Measurements from ENCODE around the gene ADAMTSL4.
"Not testable (repeated sequence)": the region's sequence is repeated elsewhere in the genome, so short reads cannot be mapped to it uniquely, and the experiment has no call there.

Gene ADAMTSL4

DNA sequence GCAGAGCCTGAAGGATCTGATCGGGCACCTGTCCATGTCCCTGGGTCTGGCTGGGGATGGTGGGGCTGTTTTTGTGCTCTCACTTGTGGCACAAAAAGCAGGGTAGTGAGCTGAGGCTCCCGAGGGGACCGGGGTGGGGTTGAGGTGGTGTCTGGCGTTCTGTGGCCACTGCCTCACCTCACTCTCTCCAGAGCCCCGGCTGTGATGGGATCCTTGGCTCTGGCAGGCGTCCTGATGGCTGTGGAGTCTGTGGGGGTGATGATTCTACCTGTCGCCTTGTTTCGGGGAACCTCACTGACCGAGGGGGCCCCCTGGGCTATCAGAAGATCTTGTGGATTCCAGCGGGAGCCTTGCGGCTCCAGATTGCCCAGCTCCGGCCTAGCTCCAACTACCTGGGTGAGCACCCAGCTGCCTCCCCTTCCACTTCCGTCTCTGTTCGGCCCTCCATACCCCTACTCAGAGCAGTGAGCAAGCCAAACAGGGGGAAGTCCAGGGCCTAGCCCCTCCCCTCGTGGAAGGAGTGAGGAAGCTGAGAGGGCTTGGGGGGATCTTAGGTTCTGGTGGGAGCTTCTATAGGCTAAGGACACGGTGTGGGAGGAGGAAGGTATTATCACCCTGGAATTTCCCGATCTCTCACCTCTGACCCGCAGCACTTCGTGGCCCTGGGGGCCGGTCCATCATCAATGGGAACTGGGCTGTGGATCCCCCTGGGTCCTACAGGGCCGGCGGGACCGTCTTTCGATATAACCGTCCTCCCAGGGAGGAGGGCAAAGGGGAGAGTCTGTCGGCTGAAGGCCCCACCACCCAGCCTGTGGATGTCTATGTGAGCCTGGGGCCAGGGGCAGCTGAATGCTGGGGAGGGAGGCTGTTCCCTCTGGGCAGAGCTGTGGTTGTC lies 7.0 kb downstream of the ADAMTSL4 start:
- no peak for FAIRE-seq

DNA sequence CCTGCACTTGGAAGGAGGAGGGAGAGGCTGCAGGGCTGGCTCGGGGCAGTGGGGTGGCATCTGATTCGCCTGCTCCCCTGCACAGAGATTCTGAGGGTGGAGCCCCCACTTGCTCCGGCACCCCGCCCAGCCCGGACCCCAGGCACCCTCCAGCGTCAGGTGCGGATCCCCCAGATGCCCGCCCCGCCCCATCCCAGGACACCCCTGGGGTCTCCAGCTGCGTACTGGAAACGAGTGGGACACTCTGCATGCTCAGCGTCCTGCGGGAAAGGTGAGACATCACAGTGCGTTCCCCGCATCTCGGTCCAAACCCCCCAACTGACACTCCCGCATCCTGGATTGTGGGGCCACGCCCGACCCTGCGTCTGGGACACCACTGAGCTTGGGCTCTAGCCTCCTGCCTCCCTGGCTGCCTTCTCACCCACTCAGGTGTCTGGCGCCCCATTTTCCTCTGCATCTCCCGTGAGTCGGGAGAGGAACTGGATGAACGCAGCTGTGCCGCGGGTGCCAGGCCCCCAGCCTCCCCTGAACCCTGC lies 7.9 kb downstream of the ADAMTSL4 start:
- FAIRE-seq, result no peak

DNA sequence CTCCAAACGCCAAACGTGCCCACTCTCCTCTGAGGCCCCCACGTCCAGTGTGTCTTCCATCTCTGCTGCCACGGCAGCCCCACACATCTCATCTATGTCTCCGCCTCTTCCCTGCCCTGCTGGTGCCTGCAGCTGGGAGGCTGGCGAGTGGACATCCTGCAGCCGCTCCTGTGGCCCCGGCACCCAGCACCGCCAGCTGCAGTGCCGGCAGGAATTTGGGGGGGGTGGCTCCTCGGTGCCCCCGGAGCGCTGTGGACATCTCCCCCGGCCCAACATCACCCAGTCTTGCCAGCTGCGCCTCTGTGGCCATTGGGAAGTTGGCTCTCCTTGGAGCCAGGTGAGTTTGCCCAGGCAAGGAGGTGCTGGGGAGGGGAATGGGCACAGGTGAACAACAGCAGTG lies 8.6 kb downstream of the ADAMTSL4 start:
- FAIRE-seq, result no peak

DNA sequence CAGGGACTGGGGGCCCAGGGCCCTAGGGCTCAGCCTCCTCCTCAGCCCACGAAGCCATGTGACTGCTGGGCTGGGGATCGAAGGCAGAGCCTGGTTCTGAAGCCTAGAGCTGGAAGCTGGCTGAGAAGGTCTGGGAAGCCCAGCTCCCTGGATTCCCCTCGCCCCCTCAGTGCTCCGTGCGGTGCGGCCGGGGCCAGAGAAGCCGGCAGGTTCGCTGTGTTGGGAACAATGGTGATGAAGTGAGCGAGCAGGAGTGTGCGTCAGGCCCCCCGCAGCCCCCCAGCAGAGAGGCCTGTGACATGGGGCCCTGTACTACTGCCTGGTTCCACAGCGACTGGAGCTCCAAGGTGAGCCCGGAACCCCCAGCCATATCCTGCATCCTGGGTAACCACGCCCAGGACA lies 9.1 kb downstream of the ADAMTSL4 start:
- no peak for FAIRE-seq

DNA sequence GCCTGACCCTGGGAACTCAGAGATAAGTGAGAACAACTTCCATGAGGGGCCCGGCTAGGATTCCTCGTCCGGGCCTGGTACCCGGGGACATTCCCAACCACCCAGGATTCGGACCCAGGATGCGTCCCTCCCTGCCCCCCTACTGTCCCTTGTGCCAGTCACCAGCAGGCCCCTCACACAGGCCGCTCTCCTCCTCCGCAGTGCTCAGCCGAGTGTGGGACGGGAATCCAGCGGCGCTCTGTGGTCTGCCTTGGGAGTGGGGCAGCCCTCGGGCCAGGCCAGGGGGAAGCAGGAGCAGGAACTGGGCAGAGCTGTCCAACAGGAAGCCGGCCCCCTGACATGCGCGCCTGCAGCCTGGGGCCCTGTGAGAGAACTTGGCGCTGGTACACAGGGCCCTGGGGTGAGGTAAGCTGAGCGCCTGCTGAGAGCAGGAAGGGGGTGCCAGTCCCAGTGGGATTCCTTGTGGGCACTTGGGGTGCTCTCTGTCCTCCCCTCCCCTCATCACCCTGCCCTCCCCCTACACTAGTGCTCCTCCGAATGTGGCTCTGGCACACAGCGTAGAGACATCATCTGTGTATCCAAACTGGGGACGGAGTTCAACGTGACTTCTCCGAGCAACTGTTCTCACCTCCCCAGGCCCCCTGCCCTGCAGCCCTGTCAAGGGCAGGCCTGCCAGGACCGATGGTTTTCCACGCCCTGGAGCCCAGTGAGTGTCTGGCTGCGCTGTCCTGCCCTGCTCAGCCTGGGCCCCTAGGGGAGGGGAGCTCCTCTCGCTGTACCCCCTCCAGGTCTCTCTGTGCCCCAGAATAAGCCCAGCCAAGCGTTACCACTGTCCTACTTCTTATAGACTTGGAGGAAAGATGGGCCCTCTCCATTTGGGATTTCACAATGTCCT lies 9.8 kb downstream of the ADAMTSL4 start:
- FAIRE-seq, result no peak

DNA sequence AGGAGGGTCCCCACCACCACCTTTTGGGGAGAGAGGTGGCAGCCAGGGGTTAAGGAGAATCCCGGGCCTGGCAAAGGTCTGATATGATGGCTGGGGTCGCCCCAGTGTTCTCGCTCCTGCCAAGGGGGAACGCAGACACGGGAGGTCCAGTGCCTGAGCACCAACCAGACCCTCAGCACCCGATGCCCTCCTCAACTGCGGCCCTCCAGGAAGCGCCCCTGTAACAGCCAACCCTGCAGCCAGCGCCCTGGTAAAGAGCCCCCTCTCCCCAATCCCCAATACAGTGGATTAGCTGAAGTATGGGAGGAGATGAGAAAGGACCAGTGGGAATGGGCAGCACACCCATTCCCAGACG lies 10.4 kb downstream of the ADAMTSL4 start:
- no peak for FAIRE-seq

DNA sequence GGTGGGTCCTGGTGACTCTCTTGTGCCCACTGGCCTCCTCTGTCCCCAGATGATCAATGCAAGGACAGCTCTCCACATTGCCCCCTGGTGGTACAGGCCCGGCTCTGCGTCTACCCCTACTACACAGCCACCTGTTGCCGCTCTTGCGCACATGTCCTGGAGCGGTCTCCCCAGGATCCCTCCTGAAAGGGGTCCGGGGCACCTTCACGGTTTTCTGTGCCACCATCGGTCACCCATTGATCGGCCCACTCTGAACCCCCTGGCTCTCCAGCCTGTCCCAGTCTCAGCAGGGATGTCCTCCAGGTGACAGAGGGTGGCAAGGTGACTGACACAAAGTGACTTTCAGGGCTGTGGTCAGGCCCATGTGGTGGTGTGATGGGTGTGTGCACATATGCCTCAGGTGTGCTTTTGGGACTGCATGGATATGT lies 10.8 kb downstream of the ADAMTSL4 start:
- FAIRE-seq, result no peak

DNA sequence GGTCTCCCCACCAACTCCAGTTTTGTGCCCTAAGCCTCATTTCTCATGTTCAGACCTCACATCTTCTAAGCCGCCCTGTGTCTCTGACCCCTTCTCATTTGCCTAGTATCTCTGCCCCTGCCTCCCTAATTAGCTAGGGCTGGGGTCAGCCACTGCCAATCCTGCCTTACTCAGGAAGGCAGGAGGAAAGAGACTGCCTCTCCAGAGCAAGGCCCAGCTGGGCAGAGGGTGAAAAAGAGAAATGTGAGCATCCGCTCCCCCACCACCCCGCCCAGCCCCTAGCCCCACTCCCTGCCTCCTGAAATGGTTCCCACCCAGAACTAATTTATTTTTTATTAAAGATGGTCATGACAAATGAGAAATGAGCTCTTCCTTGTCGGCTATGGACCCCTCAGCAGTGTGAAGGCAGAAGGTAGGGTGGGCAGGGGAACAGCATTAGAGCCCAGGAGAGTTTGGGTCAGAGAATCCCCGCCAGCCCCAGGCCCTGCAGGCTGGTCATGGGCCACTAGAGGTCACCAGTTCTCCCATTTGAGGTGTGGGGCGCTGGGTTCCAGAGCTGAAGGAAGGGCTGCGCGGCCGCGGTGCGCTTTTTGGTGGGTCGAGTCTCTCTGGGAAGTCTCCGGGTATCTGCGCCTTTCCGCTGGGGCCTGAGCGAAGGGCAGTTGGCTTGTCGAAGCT lies 11.5 kb downstream of the ADAMTSL4 start:
- no peak for FAIRE-seq

DNA sequence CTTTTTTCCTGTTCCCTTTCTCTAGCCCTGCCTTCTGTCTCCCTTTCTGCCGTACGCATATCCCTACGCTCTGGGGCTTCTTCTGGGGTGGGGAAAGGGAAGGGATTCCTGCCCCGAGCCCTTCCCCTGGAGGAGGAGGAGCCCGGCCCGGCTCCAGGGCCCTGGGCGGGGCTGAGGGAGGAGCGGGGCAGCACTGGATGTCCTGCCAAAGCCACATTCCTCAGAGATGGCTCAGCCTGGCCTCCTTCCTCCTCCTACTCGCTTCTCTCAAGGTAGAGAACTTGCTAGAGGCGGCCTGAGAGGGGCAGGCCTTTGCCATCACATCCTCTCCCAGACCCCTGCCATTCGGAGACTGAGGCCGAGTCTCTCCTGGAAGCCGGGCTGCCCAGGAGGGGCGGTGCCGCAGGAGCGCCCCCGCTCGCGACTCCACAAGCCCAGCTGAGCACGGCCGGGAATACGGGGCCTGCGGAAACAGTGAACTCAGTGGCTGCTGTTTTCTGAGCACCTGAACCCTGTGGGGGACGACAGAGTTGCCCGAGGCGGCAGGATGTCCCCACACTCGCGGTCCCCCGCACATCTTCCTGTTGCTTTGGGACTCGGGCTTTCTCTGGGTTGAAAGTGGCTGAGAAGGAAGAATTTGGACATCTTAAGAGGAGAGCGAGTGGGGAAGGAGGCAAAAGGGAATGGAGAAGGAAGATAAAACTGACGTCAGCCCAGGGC lies 12.2 kb downstream of the ADAMTSL4 start:
- no peak for FAIRE-seq

DNA sequence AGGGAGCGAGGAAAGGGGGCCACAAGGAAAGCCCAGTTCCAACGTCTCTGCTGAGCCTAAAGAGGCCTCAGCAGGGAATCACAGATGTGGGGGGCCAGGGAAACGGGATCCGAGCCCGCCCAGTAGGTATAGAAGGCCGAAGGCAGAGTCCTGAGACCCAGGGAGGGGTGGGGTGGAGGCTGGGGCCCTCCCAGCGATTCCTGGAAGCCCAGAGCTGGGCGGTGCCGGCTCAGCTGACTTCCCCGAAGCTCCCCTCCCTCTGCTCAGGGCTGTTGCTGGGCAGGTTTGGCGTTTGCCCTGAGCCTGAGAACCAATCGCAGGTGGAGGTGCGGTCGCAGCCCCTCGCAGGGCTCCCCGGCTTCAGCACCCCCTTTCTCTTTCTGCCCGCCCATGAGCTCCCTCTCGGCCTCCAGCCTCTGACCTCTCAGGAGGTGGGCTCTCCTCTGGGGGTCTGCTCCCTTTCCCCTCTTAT lies 12.8 kb downstream of the ADAMTSL4 start:
- no peak for FAIRE-seq

DNA sequence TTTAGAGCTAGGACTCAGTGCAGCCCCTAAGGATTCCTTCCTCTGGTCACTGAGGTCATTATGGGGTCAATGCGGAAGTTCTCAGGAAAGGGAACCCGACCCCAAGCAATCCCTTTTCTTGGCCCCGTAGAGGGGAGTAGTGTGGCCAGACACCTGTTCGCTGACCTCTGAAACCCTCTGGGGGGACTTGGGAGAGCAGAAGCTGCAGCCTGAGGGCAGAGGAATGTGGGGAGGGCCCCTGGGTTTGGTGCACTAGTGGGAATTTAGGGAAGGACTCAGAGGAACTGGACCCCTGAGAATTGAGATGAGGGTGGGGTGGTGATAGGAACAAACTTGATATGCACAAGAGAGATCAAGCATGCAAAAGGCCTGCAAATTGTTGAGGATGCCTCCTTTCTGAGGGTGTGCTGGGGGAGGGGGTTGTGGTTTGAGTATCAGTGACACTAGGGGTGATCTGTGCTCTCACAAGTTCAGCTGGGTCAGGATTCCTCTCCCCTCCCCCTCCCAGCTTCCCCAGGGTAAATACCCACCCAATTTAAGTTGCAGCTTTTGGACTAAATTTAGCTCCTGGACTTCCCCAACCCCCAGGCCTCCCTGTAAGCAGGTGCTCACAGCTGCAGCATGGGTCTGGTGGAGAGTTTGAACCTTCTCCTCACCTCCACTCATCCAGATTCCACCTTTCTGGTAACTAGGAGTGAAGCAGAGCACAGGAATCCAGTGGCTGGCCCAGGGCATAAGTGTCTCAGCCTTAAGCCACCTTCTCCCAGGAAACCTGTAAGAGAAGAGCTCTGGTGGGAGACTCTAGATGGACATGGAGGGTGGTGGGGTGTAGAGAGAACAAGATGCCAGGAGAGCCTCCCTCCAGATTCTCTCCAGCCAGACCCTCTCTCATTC lies 13.5 kb downstream of the ADAMTSL4 start:
- FAIRE-seq, result no peak

DNA sequence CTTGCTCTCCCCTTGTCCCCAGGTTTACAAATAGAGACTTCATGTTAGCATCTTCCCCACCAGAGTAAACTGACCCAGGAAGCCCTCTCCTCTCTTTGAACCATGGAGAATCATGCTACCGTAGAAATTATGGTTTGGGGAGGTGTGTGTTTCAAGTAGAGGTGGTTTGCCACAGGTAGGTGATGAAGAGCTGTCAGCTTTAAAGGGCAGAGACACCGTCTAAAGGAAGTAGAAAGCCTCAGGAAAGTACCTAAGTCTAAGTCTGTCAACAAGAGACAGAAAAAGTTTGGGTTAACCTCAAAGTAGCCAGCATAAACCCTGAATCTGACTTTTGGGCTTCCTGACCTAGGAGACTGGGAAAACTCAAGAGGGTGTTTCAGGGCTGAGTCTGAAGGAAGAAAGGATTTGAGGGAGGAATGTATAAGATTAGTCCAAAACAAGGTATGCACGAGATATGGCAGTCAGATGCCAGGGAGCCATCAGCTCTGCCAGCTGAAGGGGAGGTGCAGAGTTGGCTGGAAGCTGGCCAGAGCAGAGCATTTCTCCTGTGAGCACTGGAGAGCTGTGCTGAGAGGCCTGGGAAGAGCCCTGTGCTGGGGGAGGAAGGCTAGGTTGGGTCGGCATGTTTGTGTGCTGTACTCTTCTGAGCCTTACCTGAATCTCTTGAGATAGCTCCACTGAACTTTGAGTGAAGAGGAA lies 14.3 kb downstream of the ADAMTSL4 start:
- FAIRE-seq, result no peak

DNA sequence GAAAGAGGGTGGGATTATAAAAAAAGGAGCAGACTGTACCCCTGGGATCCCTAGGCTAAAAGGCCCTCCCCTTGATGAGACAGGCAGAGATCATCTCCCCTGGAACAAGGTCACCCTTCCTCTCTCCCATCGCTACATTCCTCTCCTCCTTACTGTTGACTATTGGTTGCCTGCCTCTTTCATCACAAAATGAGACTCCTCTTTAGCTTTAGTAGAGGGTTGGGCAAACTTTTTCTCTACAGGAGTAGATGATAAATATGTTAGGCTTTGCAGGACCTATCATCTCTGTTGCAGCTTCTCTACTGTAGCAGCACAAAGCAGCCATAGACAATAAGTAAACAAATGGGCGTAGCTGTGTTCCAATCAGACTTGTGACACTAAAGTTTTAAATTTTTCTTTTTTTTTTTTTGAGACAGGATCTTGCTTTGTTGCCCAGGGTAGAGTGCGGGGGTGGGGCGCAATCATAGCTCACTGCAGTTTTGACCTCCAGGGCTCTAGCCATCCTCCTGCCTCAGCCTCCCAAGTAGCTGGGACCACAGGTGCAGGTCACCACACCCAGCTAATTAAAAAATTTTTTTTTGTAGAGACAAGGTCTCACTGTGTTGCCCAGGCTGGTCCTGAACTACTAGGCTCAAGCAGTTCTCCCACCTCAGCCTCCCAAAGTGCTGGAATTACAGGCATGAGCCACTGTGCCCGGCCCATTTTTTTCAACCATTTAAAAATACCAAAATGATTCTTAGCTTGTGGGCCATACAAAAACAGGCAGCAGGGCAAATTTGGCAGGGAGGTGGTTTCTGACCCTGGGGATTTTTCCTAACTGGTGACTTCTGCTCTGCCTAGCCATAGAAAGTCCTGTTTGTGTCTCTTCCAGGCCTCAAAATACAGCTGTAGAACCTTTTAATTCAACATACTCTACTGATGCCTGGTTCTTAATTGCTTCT lies 15.1 kb downstream of the ADAMTSL4 start:
- no peak for FAIRE-seq

DNA sequence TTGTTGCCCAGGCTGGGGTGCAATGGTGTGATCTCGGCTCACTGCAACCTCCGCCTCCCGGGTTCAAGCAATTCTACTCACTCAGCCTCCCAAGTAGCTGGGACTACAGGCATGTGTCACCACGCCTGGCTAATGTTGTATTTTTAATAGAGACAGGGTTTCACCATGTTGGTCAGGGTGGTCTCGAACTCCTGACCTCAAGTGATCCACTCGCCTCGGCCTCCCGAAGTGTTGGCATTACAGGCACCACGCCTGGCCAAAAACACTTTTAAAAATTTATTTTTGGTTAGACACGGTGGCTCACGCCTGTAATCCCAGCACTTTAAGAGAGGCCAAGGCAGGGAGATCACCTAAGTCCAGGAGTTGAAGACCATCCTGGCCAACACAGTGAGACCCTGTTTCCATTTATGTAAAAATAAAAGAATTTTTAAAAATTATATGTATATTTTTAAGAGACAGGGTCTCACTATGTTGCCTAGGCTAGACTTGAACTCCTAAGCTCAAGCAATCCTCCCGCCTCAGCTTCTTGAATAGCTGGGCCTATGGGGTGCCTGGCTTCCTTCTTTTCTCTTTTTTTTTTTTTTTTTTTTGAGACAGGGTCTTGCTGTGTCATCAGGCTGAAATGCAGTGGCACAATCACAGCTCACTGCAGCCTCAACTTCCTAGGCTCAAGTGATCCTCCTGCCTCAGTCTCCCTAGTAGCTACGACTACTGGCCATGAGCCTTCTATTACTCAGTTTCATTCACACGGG lies 16.2 kb downstream of the ADAMTSL4 start:
- FAIRE-seq, result not testable (repeated sequence)

DNA sequence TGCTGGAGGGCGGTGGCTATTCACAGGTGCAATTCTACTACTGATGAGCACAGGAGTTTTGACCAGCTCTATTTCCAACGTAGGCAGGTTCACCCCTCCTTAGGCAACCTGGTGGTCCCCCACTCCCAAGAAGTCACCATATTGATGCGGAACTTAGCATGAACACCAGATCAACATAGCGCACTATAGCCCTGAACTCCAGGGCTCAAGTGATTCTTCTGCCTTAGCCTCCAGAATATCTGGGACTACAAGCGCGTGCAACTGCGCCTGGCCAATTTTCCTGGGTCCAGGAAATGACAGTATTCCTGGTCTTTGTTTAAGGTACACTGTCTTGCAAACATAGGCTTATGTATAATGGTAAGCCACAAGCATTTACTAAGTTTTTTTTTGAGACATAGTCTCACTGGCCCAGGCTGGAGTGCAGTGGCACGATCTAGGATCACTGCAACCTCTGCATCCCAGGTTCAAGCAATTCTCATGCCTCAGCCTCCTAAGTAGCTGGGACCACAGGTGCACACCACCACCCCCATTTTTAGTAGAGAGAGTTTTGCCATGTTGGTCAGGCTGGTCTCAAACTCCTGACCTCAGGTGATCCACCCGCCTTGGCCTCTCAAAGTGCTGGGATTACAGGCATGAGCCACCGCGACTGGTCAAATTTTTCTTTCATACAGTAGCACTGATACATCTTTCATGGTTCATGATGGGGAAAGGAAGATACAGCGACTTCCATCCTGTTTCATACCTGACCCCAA lies 17.6 kb downstream of the ADAMTSL4 start:
- FAIRE-seq, result no peak

DNA sequence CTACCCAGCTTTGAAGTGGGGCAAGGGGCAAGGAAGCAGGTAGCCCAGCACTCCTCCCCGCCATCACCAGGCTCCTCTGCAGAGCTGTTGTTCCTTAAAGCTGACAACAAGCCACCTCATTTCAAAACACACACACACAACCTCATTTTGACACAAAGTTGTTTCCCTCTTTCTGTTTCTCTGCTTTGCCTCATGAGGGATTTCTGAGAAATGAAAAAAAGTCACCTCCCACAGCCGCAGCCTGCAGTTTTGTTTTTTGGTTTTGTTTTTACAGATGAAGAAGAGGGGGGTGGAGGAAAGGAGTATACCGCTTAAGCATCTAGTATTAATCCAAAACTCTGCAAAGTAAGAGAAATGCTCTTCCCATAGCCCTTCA lies 18.1 kb downstream of the ADAMTSL4 start:
- no peak for FAIRE-seq

DNA sequence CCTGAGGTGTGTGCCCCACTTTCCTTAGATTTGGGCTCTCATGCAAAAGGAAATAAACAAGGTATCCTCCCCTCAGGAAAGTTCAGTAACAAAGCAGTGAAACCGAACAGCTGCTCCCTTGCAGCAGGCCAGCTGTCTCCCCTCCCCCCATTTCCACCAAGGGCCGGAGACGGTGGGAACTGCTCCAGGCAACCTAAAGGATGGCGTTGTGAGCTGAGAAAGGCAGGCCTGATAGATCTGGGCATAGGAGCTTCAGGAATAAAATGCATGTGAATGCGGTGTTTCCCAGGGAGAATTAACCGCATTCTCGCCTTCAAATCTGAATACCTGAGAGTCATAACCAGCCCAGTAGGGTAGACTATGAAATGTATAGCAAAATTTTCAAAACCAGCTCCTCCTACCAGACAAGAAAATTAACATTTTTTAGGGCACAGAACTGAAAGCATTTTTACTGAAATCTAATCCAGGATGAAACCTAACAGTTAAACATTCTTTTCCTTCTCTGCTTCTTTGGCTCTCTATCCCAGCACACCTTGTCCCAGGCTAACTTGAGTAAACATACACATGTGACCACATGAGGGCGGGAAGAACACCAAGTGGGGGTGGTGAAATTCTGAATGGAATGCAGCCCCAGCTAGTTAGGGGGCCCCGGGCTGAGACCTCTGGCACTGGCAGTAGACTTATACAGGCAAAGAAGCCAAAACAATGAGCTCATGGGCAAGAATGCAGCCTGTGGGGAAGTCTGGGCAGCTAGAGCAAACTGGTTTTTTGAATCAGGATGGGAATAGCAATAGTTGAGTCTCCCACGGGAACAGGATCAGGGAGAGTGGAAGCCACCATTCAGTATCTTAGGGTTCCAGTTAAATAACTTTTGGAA lies 18.7 kb downstream of the ADAMTSL4 start:
- no peak for FAIRE-seq

All from islet of Langerhans (tissue), 1 donor.